Mammary epithelial cell (primary cell): Measurements from ENCODE around the gene TLE5.

Experiments used
- CTCF ChIP-seq, 2 donors: IDR thresholded peaks in 1 of 2; conservative IDR thresholded peaks in 1 of 2; 2 replicates each; pipeline ENCODE4 v1.5.1; 2011 to 2012; ENCODE audit warnings: inconsistent platforms in 2 of 2, low read length in 2 of 2, mild to moderate bottlenecking in 2 of 2, control low read depth in 1 of 2, low read depth in 1 of 2; ENCODE audit not compliant: insufficient read depth in 1 of 2; ENCODE audit errors: extremely low read depth in 1 of 2
- EZH2 ChIP-seq: IDR thresholded peaks from 2 replicates; pipeline ENCODE4 v1.6.1; 2012; ENCODE audit warnings: low read length, inconsistent platforms, borderline replicate concordance

DNA sequence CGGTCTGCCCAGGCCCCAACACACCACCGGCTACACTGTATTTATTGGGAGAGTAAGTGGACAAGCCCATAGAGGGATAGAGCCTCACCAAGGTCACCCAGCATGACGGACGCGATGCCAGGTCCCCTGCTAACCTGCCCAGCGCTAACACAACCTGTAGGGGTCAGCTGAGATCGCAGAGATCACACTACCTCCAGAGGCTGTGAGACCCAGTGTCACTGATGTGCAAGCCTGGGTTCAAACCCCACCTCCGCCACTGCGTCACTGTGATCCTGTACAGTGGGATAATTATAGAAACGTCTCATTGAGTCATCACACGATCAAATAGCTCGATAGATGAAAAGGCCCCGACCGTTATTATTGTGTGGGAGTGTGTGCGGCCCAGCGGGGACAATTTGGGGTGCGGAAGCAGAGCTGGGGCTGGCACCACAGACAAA is 22.6 kb downstream of the TLE5 start:
- TF ChIP-seq CTCF (conservative IDR thresholded peaks at IDR 0.05 in 1 of 2, IDR thresholded peaks at IDR 0.05 in 1 of 2; ENCODE audit: extremely low read depth in 1 of 2, insufficient read depth in 1 of 2, low read depth in 1 of 2, low read length in 2 of 2), result no peak
- TF ChIP-seq EZH2, result no peak
